Osteoblast (primary cell): ENCODE results near the gene ULK2. TPM values are rescaled to one million over a fixed set of nuclear protein-coding genes. Genes with fewer than 3 reads are reported as not detected.
"Not testable (repeated sequence)": the region's sequence is repeated elsewhere in the genome, so short reads cannot be mapped to it uniquely, and the experiment has no call there.

ENCODE experiments used
- DNase-seq: peaks from one replicate; pipeline ENCODE4 v3.0.0; 2011; ENCODE audit warnings: low spot score, mixed read lengths; ENCODE audit not compliant: insufficient read length; ENCODE audit errors: missing footprints
- H2AFZ ChIP-seq: 2 replicates; pipeline ENCODE4 v1.6.0; 2011; ENCODE audit warnings: mild to moderate bottlenecking, low read length
- H3K27ac ChIP-seq: 2 replicates; pipeline ENCODE4 v1.5.1; 2011; ENCODE audit warnings: mild to moderate bottlenecking, low read depth, low read length, moderate library complexity
- H3K27me3 ChIP-seq: 2 replicates; pipeline ENCODE4 v1.6.0; 2012; ENCODE audit warnings: mild to moderate bottlenecking, control low read depth, inconsistent platforms, low read length, moderate library complexity; ENCODE audit not compliant: insufficient read depth
- H3K36me3 ChIP-seq: 2 replicates; pipeline ENCODE4 v1.5.1; 2011; ENCODE audit warnings: mild to moderate bottlenecking, low read length, control low read depth, moderate library complexity; ENCODE audit not compliant: insufficient read depth
- H3K4me1 ChIP-seq: 2 replicates; pipeline ENCODE4 v1.5.1; 2011; ENCODE audit warnings: mild to moderate bottlenecking, low read length, control low read depth, moderate library complexity; ENCODE audit not compliant: insufficient read depth
- H3K4me2 ChIP-seq: 2 replicates; pipeline ENCODE4 v1.6.0; 2011; ENCODE audit warnings: mild to moderate bottlenecking, low read length; ENCODE audit not compliant: insufficient read depth
- H3K4me3 ChIP-seq: fragments of 200-600 bp; sonication (generic); 3 replicates; pipeline ENCODE4 v1.5.1; 2012; ENCODE audit warnings: mild to moderate bottlenecking, low read length, inconsistent platforms; ENCODE audit not compliant: insufficient read depth
- H3K79me2 ChIP-seq: 2 replicates; pipeline ENCODE4 v1.6.0; 2012; ENCODE audit warnings: mild to moderate bottlenecking, low read length, control low read depth, inconsistent platforms; ENCODE audit not compliant: insufficient read depth
- H3K9me3 ChIP-seq: 2 replicates; pipeline ENCODE4 v1.5.1; 2011; ENCODE audit warnings: low read depth, low read length, control low read depth
- H4K20me1 ChIP-seq: 2 replicates; pipeline ENCODE4 v1.6.0; 2012; ENCODE audit warnings: mild to moderate bottlenecking, low read length, control low read depth; ENCODE audit not compliant: insufficient read depth
- total RNA-seq: library from RNA; depleted of rRNA; stranded (reverse); fragments of >200 nt; gene quantifications from 2 replicates; pipeline ENCODE4 v1.2.3, GENCODE V29; 2012
- TF ChIP-seq, protein P1 (sequence below): IDR thresholded peaks from 2 replicates; pipeline ENCODE4 v1.5.1; 2011; ENCODE audit warnings: mild to moderate bottlenecking, low read depth, low read length, moderate library complexity; ENCODE audit errors: extremely low read depth

The ULK2 gene
- total RNA-seq, 1 donor, result 27.5 TPM

GRCh38 chr17:19867079-19867328 lies 732 bp downstream of the ULK2 start:
- peak; percentile 94 for DNase-seq
- TF ChIP-seq, protein P1, sequence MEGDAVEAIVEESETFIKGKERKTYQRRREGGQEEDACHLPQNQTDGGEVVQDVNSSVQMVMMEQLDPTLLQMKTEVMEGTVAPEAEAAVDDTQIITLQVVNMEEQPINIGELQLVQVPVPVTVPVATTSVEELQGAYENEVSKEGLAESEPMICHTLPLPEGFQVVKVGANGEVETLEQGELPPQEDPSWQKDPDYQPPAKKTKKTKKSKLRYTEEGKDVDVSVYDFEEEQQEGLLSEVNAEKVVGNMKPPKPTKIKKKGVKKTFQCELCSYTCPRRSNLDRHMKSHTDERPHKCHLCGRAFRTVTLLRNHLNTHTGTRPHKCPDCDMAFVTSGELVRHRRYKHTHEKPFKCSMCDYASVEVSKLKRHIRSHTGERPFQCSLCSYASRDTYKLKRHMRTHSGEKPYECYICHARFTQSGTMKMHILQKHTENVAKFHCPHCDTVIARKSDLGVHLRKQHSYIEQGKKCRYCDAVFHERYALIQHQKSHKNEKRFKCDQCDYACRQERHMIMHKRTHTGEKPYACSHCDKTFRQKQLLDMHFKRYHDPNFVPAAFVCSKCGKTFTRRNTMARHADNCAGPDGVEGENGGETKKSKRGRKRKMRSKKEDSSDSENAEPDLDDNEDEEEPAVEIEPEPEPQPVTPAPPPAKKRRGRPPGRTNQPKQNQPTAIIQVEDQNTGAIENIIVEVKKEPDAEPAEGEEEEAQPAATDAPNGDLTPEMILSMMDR, result peak; percentile 7
- H3K79me2 ChIP-seq, result peaks cover 4% of the 10 kb centered on the region

DNA sequence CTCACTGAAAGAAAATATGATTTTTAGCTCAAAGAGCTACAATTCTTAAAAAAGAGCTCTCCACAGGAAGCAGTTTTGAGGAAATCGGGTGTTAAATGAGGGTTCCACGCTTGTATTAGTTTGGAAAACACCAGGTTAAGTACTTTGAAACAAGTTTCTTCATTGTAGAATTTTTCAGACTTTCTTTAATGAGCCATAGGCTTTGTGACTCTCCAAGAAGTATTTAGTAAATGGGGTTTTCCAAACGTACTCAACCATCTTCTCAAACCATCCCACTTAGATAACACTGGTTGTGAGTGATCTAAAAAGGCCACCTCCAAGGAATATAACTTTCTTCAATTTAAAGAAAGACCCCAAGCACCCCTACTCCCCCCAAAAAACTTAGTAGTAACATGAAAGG lies 2.7 kb downstream of the ULK2 start:
- DNase-seq, result no peak
- no peak overlapping the region for H3K4me3 ChIP-seq
- H3K9me3 ChIP-seq, result no peaks in the 10 kb centered on the region
- no peak overlapping the region for H3K27ac ChIP-seq
- no peaks in the 10 kb centered on the region for H3K27me3 ChIP-seq
- H3K4me2 ChIP-seq, result no peak overlapping the region
- no peak overlapping the region for H2AFZ ChIP-seq
- TF ChIP-seq, protein P1, result no peak
- no peaks in the 10 kb centered on the region for H4K20me1 ChIP-seq
- H3K79me2 ChIP-seq, result peaks cover 4% of the 10 kb centered on the region
- no peaks in the 10 kb centered on the region for H3K36me3 ChIP-seq
- H3K4me1 ChIP-seq, result peaks cover 9% of the 10 kb centered on the region

More at GRCh38 chr17:19867079-19867328, 732 bp downstream of the ULK2 start:
- Histone ChIP-seq H3K36me3 (no peaks in the 10 kb centered on the region), H3K4me2 (peak overlapping the region; percentile 96), H3K4me3 (peak overlapping the region; percentile 88), H3K27ac (peak overlapping the region; percentile 45), H2AFZ (peak overlapping the region; percentile 89), H3K4me1 (peaks cover 9% of the 10 kb centered on the region), H3K27me3 (no peaks in the 10 kb centered on the region), H4K20me1 (no peaks in the 10 kb centered on the region), H3K9me3 (no peaks in the 10 kb centered on the region)

GRCh38 chr17:19860647-19861177 lies 7.0 kb downstream of the ULK2 start:
- not testable (repeated sequence) for H3K4me2 ChIP-seq, H3K27ac ChIP-seq, H4K20me1 ChIP-seq, H2AFZ ChIP-seq, DNase-seq, H3K4me1 ChIP-seq, H3K79me2 ChIP-seq, H3K27me3 ChIP-seq, H3K9me3 ChIP-seq, H3K36me3 ChIP-seq, H3K4me3 ChIP-seq

- Histone ChIP-seq H3K9me3 (no peaks in the 10 kb centered on the region), H4K20me1 (no peaks in the 10 kb centered on the region), H3K27ac (no peak overlapping the region), H3K79me2 (no peaks in the 10 kb centered on the region), H3K36me3 (no peaks in the 10 kb centered on the region), H2AFZ (no peak overlapping the region), H3K4me3 (no peak overlapping the region), H3K4me2 (no peak overlapping the region), H3K4me1 (no peaks in the 10 kb centered on the region), H3K27me3 (no peaks in the 10 kb centered on the region)
- no peak for DNase-seq
- TF ChIP-seq, protein P1, result no peak
Measured at GRCh38 chr17:19857640-19858039, 10.1 kb downstream of the ULK2 start.
